HG02798 (cell line): ENCODE measurements around the gene COPA.

ENCODE experiments used
- ATAC-seq: cut with Tn5 transposase; IDR thresholded peaks from one replicate; pipeline ENCODE4 v1.9.1; 2021; ENCODE audit warnings: mild to moderate bottlenecking; ENCODE audit not compliant: unreplicated experiment, poor library complexity

COPA gene

DNA sequence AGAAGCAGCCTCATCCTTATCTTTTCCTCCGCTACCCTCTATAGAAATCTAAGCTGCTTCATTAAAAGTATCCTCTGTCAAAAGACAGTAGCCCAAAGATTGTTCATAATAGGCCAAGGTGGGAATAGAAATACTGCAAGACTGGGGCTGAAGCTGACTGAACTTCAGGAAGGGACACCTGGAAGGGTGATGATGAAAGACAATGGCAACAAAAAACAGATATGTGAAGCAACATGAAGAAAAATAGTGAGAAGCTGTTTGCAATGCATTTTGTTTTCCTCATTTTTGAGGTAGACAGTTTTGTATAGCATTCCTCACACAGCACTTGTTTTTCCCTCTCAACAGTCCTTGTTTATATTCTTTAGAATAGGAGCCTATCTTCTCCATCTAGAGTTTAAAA lies 97.6 kb downstream of the COPA start:
- no peak for ATAC-seq

DNA sequence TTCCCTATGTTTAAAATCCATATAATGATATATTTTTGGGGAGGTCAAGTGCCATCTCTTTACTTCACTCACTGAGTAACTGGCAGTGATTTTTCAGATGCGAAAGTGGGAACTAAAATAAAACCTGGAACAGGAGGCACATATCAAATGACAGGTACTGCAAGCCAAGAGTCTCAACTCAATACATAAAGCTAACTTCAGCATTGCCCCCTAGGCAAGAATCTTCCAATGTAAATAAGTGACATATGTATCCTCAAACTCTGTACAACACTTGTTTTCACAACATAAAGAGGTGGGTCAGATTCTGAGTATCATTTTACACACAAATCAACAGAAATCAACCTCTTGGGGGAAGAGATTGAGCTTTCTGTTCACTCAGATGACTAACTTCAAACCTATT lies 98.8 kb downstream of the COPA start:
- no peak for ATAC-seq

- ATAC-seq, result no peak
These were observed 99.3 kb downstream of the COPA start for GRCh38 chr1:160243767-160244166.

DNA sequence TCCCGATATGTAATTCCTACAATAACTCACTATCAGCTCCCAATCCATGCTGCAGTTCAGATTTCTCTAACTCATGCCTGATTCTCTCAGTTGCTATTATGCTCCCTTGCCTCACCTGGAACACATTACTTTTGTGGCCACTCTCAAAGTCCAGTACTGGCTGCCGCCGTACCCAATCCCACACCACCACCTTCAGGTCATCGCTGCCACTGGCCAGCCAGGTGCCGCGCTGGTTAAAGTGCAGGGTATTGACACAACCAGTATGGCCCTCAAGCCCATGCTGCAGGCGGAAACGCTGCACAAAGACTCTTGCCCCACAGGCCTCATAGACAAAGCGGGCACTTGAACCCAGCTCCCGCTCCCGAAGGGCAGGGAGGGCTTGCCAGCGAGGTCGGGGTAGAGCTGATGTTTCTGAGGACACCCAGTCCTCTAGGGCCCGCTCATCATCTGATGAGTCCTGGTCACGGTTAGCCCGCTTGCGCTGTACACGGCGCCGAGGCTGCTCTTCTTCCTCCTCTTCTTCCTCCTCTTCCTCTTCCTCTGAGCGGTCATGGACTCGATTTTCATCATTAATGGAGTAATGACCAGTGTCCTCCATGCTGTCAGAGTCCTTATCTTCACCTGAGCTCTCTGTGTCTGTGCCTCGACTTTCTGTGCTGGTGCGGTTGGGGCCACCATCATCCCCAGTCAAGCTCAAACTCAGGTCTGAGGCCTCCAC lies 103.3 kb downstream of the COPA start:
- no peak for ATAC-seq
